HepG2 (cell line): ENCODE data around the gene RABL6. TPM values are rescaled to one million over a fixed set of nuclear protein-coding genes. Genes with fewer than 3 reads are reported as not detected.

ENCODE experiments used
- ARHGAP35 ChIP-seq: sonication (generic); formaldehyde crosslinking; IDR thresholded peaks from 2 replicates; pipeline ENCODE4 v1.9.0; 2022; ENCODE audit warnings: mild to moderate bottlenecking, inconsistent platforms, moderate library complexity, missing genetic modification reagents, borderline replicate concordance
- CCDC6 ChIP-seq: sonication (generic); formaldehyde crosslinking; IDR thresholded peaks from 2 replicates; pipeline ENCODE4 v1.8.1; 2022; ENCODE audit warnings: mild to moderate bottlenecking, missing genetic modification reagents, moderate library complexity
- DPF2 ChIP-seq: sonication (generic); formaldehyde crosslinking; IDR thresholded peaks from 2 replicates; pipeline ENCODE4 v1.4.0; 2020; ENCODE audit warnings: mild to moderate bottlenecking, low read depth, missing genetic modification reagents, borderline replicate concordance
- HNRNPK ChIP-seq: fragments of 200-400 bp; formaldehyde crosslinking; IDR thresholded peaks from 2 replicates; pipeline ENCODE4 v1.6.1; 2018; ENCODE audit warnings: low read length, low read depth, moderate library complexity, mild to moderate bottlenecking; ENCODE audit not compliant: poor library complexity, severe bottlenecking
- IRF2 ChIP-seq: IDR thresholded peaks from 2 replicates; pipeline ENCODE4 v1.6.1; 2018; ENCODE audit warnings: missing genetic modification reagents, missing compliant biosample characterization
- JARID2 ChIP-seq: sonication (generic); formaldehyde crosslinking; IDR thresholded peaks from 2 replicates; pipeline ENCODE4 v1.8.1; 2023; ENCODE audit warnings: missing genetic modification reagents, inconsistent platforms; ENCODE audit not compliant: insufficient replicate concordance
- MAX ChIP-seq: IDR thresholded peaks from 2 replicates; pipeline ENCODE4 v1.6.1; 2012; ENCODE audit warnings: inconsistent platforms
- POGK ChIP-seq: sonication (generic); formaldehyde crosslinking; conservative IDR thresholded peaks from 2 replicates; pipeline ENCODE4 v1.8.0; 2022; ENCODE audit warnings: mild to moderate bottlenecking, moderate library complexity, missing genetic modification reagents
- RARG ChIP-seq: sonication (generic); formaldehyde crosslinking; IDR thresholded peaks from 2 replicates; pipeline ENCODE4 v1.4.0; 2020; ENCODE audit warnings: low read depth, mild to moderate bottlenecking, missing genetic modification reagents
- SP5 ChIP-seq: IDR thresholded peaks from 2 replicates; pipeline ENCODE4 v1.6.1; 2016; ENCODE audit warnings: low read depth, borderline replicate concordance
- TSC22D2 ChIP-seq: sonication (generic); formaldehyde crosslinking; IDR thresholded peaks from 2 replicates; pipeline ENCODE4 v1.5.1; 2020; ENCODE audit warnings: missing genetic modification reagents, mild to moderate bottlenecking, borderline replicate concordance
- WIZ ChIP-seq: sonication (generic); formaldehyde crosslinking; IDR thresholded peaks from 2 replicates; pipeline ENCODE4 v1.5.1; 2020; ENCODE audit warnings: mild to moderate bottlenecking, missing genetic modification reagents
- ZNF274 ChIP-seq: sonication (generic); formaldehyde crosslinking; IDR thresholded peaks from 2 replicates; pipeline ENCODE4 v1.5.1; 2020; ENCODE audit warnings: mild to moderate bottlenecking, missing genetic modification reagents
- ZNF335 ChIP-seq: sonication (generic); formaldehyde crosslinking; IDR thresholded peaks from 2 replicates; pipeline ENCODE4 v1.4.0; 2020; ENCODE audit warnings: missing genetic modification reagents
- ZNF510 ChIP-seq: sonication (generic); formaldehyde crosslinking; IDR thresholded peaks from 2 replicates; pipeline ENCODE4 v1.4.0; 2020; ENCODE audit warnings: low read depth, mild to moderate bottlenecking, missing genetic modification reagents
- ZNF616 ChIP-seq: sonication (generic); formaldehyde crosslinking; IDR thresholded peaks from 2 replicates; pipeline ENCODE4 v1.5.0; 2020; ENCODE audit warnings: low read depth, mild to moderate bottlenecking, missing genetic modification reagents
- ZNF619 ChIP-seq: sonication (generic); formaldehyde crosslinking; IDR thresholded peaks from 2 replicates; pipeline ENCODE4 v1.4.0; 2020; ENCODE audit warnings: mild to moderate bottlenecking, missing genetic modification reagents
- ZNF781 ChIP-seq: sonication (generic); formaldehyde crosslinking; IDR thresholded peaks from 2 replicates; pipeline ENCODE4 v1.5.1; 2020; ENCODE audit warnings: borderline replicate concordance, mild to moderate bottlenecking, missing genetic modification reagents; ENCODE audit errors: not compliant biosample characterization
- ZNF800 ChIP-seq: sonication (generic); formaldehyde crosslinking; IDR thresholded peaks from 2 replicates; pipeline ENCODE4 v1.4.0; 2020; ENCODE audit warnings: missing genetic modification reagents
- polyA plus RNA-seq, 8 experiments: library from polyadenylated mRNA; depleted of rRNA in 3 of 8; stranded (reverse) in 7 of 8; unstranded in 1 of 8; fragments of >200 nt; fragmentation: Illumina TruSeq in 4 of 8; extraction: Trizol in 4 of 8; gene quantifications; 2 replicates each; pipeline versions ENCODE4 v1.2.1 to v1.2.3, GENCODE V29; 2011 to 2016; ENCODE audit warnings: low read depth in 4 of 8, missing spikeins in 1 of 8, mixed read lengths in 1 of 8; ENCODE audit not compliant: insufficient read depth in 1 of 8
- total RNA-seq, 5 experiments: library from RNA; depleted of rRNA; stranded (reverse); fragments of >200 nt; fragmentation: Illumina TruSeq; extraction: Trizol; gene quantifications; 2 replicates each; pipeline ENCODE4 v1.2.3, GENCODE V29; 2016; ENCODE audit warnings: low read depth in 1 of 5
- TF ChIP-seq, protein P1 (sequence below), 2 experiments: fragments of 450-650 bp in 1 of 2; sonication (generic) in 1 of 2; formaldehyde crosslinking; IDR thresholded peaks; 2 replicates each; pipeline versions ENCODE4 v1.5.0 to v1.8.0; 2020 to 2022; ENCODE audit warnings: mild to moderate bottlenecking in 1 of 2, missing genetic modification reagents in 1 of 2
- TF ChIP-seq, protein P2 (sequence below): sonication (generic); formaldehyde crosslinking; IDR thresholded peaks from 2 replicates; pipeline ENCODE4 v1.4.0; 2020; ENCODE audit warnings: missing genetic modification reagents

RABL6 gene
- total and polyA plus RNA-seq, 2 of the 13 experiments (the other 11 are each of a cell fraction or from before 2014, with no cell fraction given): 81.5 to 125 TPM

DNA sequence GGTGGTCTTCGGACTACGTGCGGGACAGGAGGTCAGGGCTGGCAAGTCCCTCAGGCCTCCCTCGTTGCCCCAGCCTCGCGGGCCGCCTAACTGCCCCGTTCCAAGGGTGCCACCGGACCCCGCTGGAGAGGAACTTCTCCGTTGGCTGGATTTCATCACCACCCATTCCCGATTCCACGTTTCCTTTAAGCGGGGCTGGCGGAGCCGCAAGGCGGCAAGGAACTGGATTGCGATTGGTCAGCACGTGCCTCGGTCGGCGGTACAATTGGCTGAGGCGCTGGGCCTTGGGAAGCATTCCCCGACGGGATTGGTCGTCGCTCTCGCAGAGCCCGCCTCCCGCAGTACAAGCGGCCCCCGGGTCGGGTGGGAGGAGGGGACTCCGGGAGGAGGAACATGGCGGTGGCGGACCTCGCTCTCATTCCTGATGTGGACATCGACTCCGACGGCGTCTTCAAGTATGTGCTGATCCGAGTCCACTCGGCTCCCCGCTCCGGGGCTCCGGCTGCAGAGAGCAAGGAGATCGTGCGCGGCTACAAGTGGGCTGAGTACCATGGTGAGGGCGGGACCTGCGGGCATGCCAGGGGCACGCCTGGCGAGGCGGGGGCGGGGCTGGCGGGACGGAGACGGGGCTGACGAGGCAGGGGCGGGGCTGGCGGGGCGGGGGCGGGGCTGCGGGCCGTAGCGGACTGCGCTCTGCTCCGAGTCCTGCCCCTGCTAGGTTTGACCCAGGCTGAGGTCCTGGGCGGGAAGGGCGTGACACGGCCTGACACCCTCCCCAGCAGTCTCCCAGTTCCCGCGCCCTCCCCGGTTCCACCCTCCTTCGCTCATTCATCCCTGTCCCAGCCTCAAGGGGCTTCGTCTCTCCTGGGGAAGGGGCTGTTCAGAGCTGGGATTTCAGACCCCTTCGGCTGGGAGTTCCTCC is 41.6 kb downstream of the RABL6 start, which contains the start of gene PHPT1 (continued):
- peak; percentile 71; the same call in 1 of the 2 replicates for TF ChIP-seq ZNF274 (CRISPR knock-in tag)
- TF ChIP-seq POGK (CRISPR knock-in tag): no peak
- 0 out of 2 replicates have a peak, but pooled peaks have one; percentile 16 for TF ChIP-seq ZNF616
- TF ChIP-seq HNRNPK: peak; percentile 47
- TF ChIP-seq, protein P1, sequence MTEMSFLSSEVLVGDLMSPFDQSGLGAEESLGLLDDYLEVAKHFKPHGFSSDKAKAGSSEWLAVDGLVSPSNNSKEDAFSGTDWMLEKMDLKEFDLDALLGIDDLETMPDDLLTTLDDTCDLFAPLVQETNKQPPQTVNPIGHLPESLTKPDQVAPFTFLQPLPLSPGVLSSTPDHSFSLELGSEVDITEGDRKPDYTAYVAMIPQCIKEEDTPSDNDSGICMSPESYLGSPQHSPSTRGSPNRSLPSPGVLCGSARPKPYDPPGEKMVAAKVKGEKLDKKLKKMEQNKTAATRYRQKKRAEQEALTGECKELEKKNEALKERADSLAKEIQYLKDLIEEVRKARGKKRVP (CRISPR knock-in tag; IDR thresholded peaks at IDR 0.05): peak in 1 of 2 experiments; percentile 97; a peak in 2 of 4 replicates
- 0 out of 2 replicates have a peak, but pooled peaks have one; percentile 55 for TF ChIP-seq SP5 (CRISPR knock-in tag)
- 0 out of 2 replicates have a peak, but pooled peaks have one; percentile 47 for TF ChIP-seq ZNF619 (CRISPR knock-in tag)
- TF ChIP-seq ZNF781 (CRISPR knock-in tag): peak; percentile 59
- no peak for TF ChIP-seq RARG (CRISPR knock-in tag)
- TF ChIP-seq ZNF335: peak; percentile 94
- peak; percentile 72; the same call in 1 of the 2 replicates for TF ChIP-seq ZNF510 (CRISPR knock-in tag)
- peak; percentile 78 for TF ChIP-seq CCDC6 (CRISPR knock-in tag)
- TF ChIP-seq ZNF800: no peak
- no peak for TF ChIP-seq WIZ
- no peak for TF ChIP-seq DPF2 (CRISPR knock-in tag)
- no peak for TF ChIP-seq ARHGAP35 (CRISPR knock-in tag)
- peak; percentile 47; the same call in 1 of the 2 replicates for TF ChIP-seq TSC22D2 (CRISPR knock-in tag)
- TF ChIP-seq IRF2 (CRISPR knock-in tag): no peak; the same call in 1 of the 2 replicates
- TF ChIP-seq, protein P2, sequence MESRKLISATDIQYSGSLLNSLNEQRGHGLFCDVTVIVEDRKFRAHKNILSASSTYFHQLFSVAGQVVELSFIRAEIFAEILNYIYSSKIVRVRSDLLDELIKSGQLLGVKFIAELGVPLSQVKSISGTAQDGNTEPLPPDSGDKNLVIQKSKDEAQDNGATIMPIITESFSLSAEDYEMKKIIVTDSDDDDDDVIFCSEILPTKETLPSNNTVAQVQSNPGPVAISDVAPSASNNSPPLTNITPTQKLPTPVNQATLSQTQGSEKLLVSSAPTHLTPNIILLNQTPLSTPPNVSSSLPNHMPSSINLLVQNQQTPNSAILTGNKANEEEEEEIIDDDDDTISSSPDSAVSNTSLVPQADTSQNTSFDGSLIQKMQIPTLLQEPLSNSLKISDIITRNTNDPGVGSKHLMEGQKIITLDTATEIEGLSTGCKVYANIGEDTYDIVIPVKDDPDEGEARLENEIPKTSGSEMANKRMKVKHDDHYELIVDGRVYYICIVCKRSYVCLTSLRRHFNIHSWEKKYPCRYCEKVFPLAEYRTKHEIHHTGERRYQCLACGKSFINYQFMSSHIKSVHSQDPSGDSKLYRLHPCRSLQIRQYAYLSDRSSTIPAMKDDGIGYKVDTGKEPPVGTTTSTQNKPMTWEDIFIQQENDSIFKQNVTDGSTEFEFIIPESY (CRISPR knock-in tag): peak; percentile 36; the same call in 1 of the 2 replicates
- TF ChIP-seq MAX: no peak
- no peak for TF ChIP-seq JARID2
